Astrocyte (in vitro differentiated cells and primary cell): ENCODE results near the gene AACS.

Experiments
- CTCF ChIP-seq: IDR thresholded peaks from 2 replicates; pipeline ENCODE4 v1.5.1; 2011; ENCODE audit warnings: low read depth, mild to moderate bottlenecking, inconsistent platforms, low read length, moderate library complexity; ENCODE audit not compliant: insufficient read depth
- EZH2 ChIP-seq: IDR thresholded peaks from 2 replicates; pipeline ENCODE4 v1.6.1; 2012; ENCODE audit warnings: mild to moderate bottlenecking, low read length, inconsistent platforms; ENCODE audit not compliant: insufficient read depth

GRCh38 chr12:125142601-125143000 lies 77.4 kb downstream of the AACS start:
- no peak for TF ChIP-seq EZH2
- TF ChIP-seq CTCF, result no peak
